Naive thymus-derived CD4-positive, alpha-beta T cell (primary cell): Measurements from ENCODE around the gene SOX1. TPM values are rescaled to one million over a fixed set of nuclear protein-coding genes. Genes with fewer than 3 reads are reported as not detected.

Source experiments
- ATAC-seq: fragments of 150-1000 bp; cut with Tn5 transposase; 2 replicates; pipeline ENCODE4 v1.10.0; 2021; ENCODE audit warnings: mild to moderate bottlenecking, moderate library complexity
- CTCF ChIA-PET: fragments of 350-600 bp; sonication (Branson Sonifier 250); formaldehyde crosslinking; loops from one replicate; lab custom pipeline; 2021; ENCODE audit warnings: antibody characterized with exemption; lab: Charles Lee
- POLR2A ChIA-PET: fragments of 350-600 bp; sonication (Branson Sonifier 250); formaldehyde crosslinking; loops from one replicate; lab custom pipeline; 2021; ENCODE audit warnings: antibody characterized with exemption, inconsistent platforms; lab: Charles Lee
- DNase-seq, 9 donors: peaks; one replicate each; pipeline versions ENCODE4 v3.0.0 to v3.0.0-alpha.2; 2020 to 2022; ENCODE audit warnings: mixed read lengths in 1 of 9
- H3K27ac ChIP-seq: one replicate; pipeline ENCODE4 v1.7.0; 2013; ENCODE audit warnings: mild to moderate bottlenecking, low read depth, low read length, moderate library complexity
- H3K27me3 ChIP-seq, 2 donors: one replicate each; pipeline ENCODE4 v1.7.0; 2013; ENCODE audit warnings: low read length in 2 of 2, mild to moderate bottlenecking in 2 of 2, moderate library complexity in 2 of 2; ENCODE audit not compliant: control insufficient read depth in 2 of 2, insufficient read depth in 2 of 2
- H3K36me3 ChIP-seq, 3 experiments: 1 replicate in 2 of 3; 2 replicates in 1 of 3; pipeline ENCODE4 v1.7.0; 2013; ENCODE audit warnings: low read length in 3 of 3, mild to moderate bottlenecking in 3 of 3, moderate library complexity in 1 of 3; ENCODE audit not compliant: insufficient read depth in 3 of 3, control insufficient read depth in 2 of 3
- H3K4me1 ChIP-seq, 2 donors: one replicate each; pipeline ENCODE4 v1.7.0; 2013; ENCODE audit warnings: low read length in 2 of 2, mild to moderate bottlenecking in 2 of 2, moderate library complexity in 1 of 2; ENCODE audit not compliant: control insufficient read depth in 2 of 2, insufficient read depth in 2 of 2
- H3K4me3 ChIP-seq: 2 replicates; pipeline ENCODE4 v1.7.0; 2013; ENCODE audit warnings: mild to moderate bottlenecking, low read length
- H3K9me3 ChIP-seq, 3 experiments: 1 replicate in 2 of 3; 2 replicates in 1 of 3; pipeline ENCODE4 v1.7.0; 2013; ENCODE audit warnings: low read length in 3 of 3; ENCODE audit not compliant: control insufficient read depth in 2 of 3
- H3K27ac Mint-ChIP-seq, 9 donors: one replicate each; pipeline ENCODE4 v1.8.0; 2020 to 2022; ENCODE audit warnings: mixed read lengths in 9 of 9, mild to moderate bottlenecking in 8 of 9, moderate library complexity in 5 of 9, inconsistent platforms in 2 of 9
- H3K27me3 Mint-ChIP-seq, 5 donors: one replicate each; pipeline ENCODE4 v1.8.0; 2021 to 2022; ENCODE audit warnings: mixed read lengths in 5 of 5, mild to moderate bottlenecking in 1 of 5
- H3K36me3 Mint-ChIP-seq, 5 donors: one replicate each; pipeline ENCODE4 v1.8.0; 2020 to 2022; ENCODE audit warnings: mixed read lengths in 5 of 5, mild to moderate bottlenecking in 3 of 5, inconsistent platforms in 1 of 5
- H3K4me1 Mint-ChIP-seq, 7 donors: one replicate each; pipeline ENCODE4 v1.8.0; 2020 to 2022; ENCODE audit warnings: mixed read lengths in 7 of 7, mild to moderate bottlenecking in 3 of 7, inconsistent platforms in 1 of 7
- H3K4me3 Mint-ChIP-seq, 10 donors: one replicate each; pipeline ENCODE4 v1.8.0; 2020 to 2022; ENCODE audit warnings: mild to moderate bottlenecking in 10 of 10, mixed read lengths in 10 of 10, moderate library complexity in 6 of 10, inconsistent platforms in 2 of 10
- H3K9me3 Mint-ChIP-seq, 11 donors: one replicate each; pipeline ENCODE4 v1.8.0; 2020 to 2022; ENCODE audit warnings: mixed read lengths in 11 of 11, mild to moderate bottlenecking in 4 of 11, inconsistent platforms in 1 of 11, moderate library complexity in 1 of 11
- intact Hi-C, 2 donors: fragments of 100-400 bp; cut with micrococcal nuclease; formaldehyde crosslinking; loops; one replicate each; pipeline ENCODE4 v1.15.1; 2023
- polyA plus RNA-seq, 2 donors: library from polyadenylated mRNA; unstranded; fragments of 300-500 nt; fragmentation: Illumina TruSeq; gene quantifications; one replicate each; pipeline ENCODE4 v1.2.3, GENCODE V29; 2021
- total RNA-seq, 6 experiments: library from RNA in 5 of 6; stranded (reverse) in 5 of 6; gene quantifications; 1 replicate in 5 of 6; 2 replicates in 1 of 6; pipeline ENCODE4 v1.2.3 and lab custom pipeline; 2021 to 2026

SOX1 gene
- total and polyA plus RNA-seq, 7 experiments from 2014 or later = not detected

GRCh38 chr13:112103260-112103838 lies 36.4 kb downstream of the SOX1 start:
- intact Hi-C loops = no loop called here
- Histone ChIP-seq H3K9me3 (no peaks in the 10 kb centered on the region), H3K4me1 (no peaks in the 10 kb centered on the region), H3K27ac (no peak overlapping the region), H3K27me3 (peaks cover 0 to 4% of the 10 kb centered on the region in 2 donors), H3K4me3 (no peak overlapping the region), H3K36me3 (no peaks in the 10 kb centered on the region)
- ChIA-PET CTCF (no interaction called here), POLR2A (no interaction called here)
- ATAC-seq = no peak
- H3K36me3 Mint-ChIP-seq = peaks cover 0 to under 1% (median 0%) of the 10 kb centered on the region in 5 donors
- peaks cover 0 to under 1% (median 0%) of the 10 kb centered on the region in 11 donors for H3K9me3 Mint-ChIP-seq
- H3K27ac Mint-ChIP-seq = no peak overlapping the region
- H3K4me3 Mint-ChIP-seq = no peak overlapping the region
- peaks cover 0 to 6% (median 4%) of the 10 kb centered on the region in 7 donors for H3K4me1 Mint-ChIP-seq
- DNase-seq = no peak
- H3K27me3 Mint-ChIP-seq = peaks cover 61 to 72% (median 65%) of the 10 kb centered on the region in 5 donors

DNA sequence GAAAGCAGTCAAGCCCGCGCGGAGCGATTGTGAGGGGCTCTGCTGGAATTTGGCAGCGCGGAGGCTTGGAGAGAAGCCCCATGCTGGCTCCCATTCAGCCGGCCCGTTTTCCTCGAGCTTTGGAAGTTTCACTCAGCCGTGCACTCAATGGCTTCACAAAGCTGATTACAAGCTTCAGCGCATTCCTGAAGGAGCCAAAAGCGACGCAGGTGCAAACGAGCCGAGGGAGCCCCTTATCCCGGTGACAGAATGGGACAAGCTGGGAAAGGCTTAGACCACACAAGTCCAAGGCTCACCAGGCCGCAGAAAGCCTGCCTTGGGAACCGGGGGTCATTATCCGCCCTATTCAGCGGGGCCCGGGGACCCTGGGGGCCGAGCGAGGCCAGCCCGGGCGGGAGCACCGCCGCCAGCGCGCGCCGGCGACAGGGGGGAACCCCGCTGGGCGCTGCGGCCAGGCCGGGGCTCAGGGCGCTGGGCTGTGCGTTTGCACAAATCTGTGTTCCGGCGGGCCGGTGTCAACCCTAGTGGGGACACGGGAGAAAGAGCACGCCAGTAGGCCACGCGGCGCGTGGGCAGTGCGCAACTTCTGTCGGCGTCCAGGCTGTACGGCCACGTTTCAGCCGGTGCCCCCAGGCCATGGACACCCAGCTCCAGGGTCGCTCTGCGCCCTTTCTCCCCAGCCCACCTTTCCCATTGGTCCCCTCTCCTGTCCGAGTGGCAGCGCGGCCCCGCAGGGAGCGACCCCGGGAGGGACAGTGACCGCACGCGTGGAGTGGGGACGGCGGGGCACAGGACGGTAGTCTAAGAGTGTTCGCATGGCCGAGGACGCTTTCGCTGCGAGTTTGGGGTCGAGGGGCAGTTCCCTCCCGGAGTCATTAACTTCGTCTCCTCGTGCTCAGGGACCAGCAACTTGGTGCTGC lies 37.3 kb downstream of the SOX1 start:
- intact Hi-C loops = loop anchor here in 1 of 2 donors (2.0 kb wide), 1 partner anchor 35 kb away; no protein-coding TSS in a partner anchor
- ATAC-seq (no peak), DNase-seq (no peak)
- Histone ChIP-seq H3K27ac (no peak overlapping the region), H3K4me1 (no peaks in the 10 kb centered on the region), H3K9me3 (no peaks in the 10 kb centered on the region), H3K4me3 (no peak overlapping the region), H3K27me3 (peaks cover 0 to 4% of the 10 kb centered on the region in 2 donors), H3K36me3 (no peaks in the 10 kb centered on the region)
- Mint-ChIP-seq H3K27ac (peak overlapping the region in 1 of 9 donors; percentile 29), H3K27me3 (peaks cover 61 to 72% (median 64%) of the 10 kb centered on the region in 5 donors), H3K4me3 (no peak overlapping the region), H3K9me3 (peaks cover 0 to 5% (median 0%) of the 10 kb centered on the region in 11 donors), H3K36me3 (peaks cover 0 to 5% (median 0%) of the 10 kb centered on the region in 5 donors), H3K4me1 (peaks cover 0 to 8% (median 4%) of the 10 kb centered on the region in 7 donors)
- CTCF ChIA-PET = no interaction called here
- POLR2A ChIA-PET = no interaction called here

- no peak overlapping the region for H3K4me3 Mint-ChIP-seq
- Histone ChIP-seq H3K4me3 (no peak overlapping the region), H3K27ac (no peak overlapping the region), H3K4me1 (no peaks in the 10 kb centered on the region), H3K9me3 (no peaks in the 10 kb centered on the region), H3K27me3 (peaks cover 0 to 4% of the 10 kb centered on the region in 2 donors), H3K36me3 (no peaks in the 10 kb centered on the region)
- H3K27ac Mint-ChIP-seq = peak overlapping the region in 1 of 9 donors; percentile 29
- intact Hi-C loops = loop anchor here in 1 of 2 donors (2.0 kb wide), 1 partner anchor 36 kb away; no protein-coding TSS in a partner anchor
- POLR2A ChIA-PET = no interaction called here
- H3K4me1 Mint-ChIP-seq = peaks cover 0 to 8% (median 4%) of the 10 kb centered on the region in 7 donors
- CTCF ChIA-PET = no interaction called here
- no peak for DNase-seq
- H3K9me3 Mint-ChIP-seq = peaks cover 0 to 5% (median 0%) of the 10 kb centered on the region in 11 donors
- peaks cover 60 to 74% (median 61%) of the 10 kb centered on the region in 5 donors for H3K27me3 Mint-ChIP-seq
- H3K36me3 Mint-ChIP-seq = peaks cover 0 to 5% (median 0%) of the 10 kb centered on the region in 5 donors
- ATAC-seq = no peak
Measured at GRCh38 chr13:112104881-112105234, 37.9 kb downstream of the SOX1 start.

- Histone ChIP-seq H3K4me3 (no peak overlapping the region), H3K4me1 (no peaks in the 10 kb centered on the region), H3K27me3 (peaks cover 0 to 4% of the 10 kb centered on the region in 2 donors), H3K36me3 (no peaks in the 10 kb centered on the region), H3K9me3 (no peaks in the 10 kb centered on the region), H3K27ac (no peak overlapping the region)
- intact Hi-C loops = loop anchor here in 1 of 2 donors (2.0 kb wide), 1 partner anchor 36 kb away; no protein-coding TSS in a partner anchor
- peaks cover 0 to 5% (median 0%) of the 10 kb centered on the region in 5 donors for H3K36me3 Mint-ChIP-seq
- H3K4me1 Mint-ChIP-seq = peaks cover 0 to 8% (median 4%) of the 10 kb centered on the region in 7 donors
- H3K9me3 Mint-ChIP-seq = peaks cover 0 to 5% (median 0%) of the 10 kb centered on the region in 11 donors
- ChIA-PET POLR2A (no interaction called here), CTCF (no interaction called here)
- DNase-seq = no peak
- peaks cover 58 to 73% (median 63%) of the 10 kb centered on the region in 5 donors for H3K27me3 Mint-ChIP-seq
- no peak overlapping the region for H3K4me3 Mint-ChIP-seq
- no peak for ATAC-seq
- no peak overlapping the region for H3K27ac Mint-ChIP-seq
Measured at GRCh38 chr13:112105244-112105681, 38.3 kb downstream of the SOX1 start.

DNA sequence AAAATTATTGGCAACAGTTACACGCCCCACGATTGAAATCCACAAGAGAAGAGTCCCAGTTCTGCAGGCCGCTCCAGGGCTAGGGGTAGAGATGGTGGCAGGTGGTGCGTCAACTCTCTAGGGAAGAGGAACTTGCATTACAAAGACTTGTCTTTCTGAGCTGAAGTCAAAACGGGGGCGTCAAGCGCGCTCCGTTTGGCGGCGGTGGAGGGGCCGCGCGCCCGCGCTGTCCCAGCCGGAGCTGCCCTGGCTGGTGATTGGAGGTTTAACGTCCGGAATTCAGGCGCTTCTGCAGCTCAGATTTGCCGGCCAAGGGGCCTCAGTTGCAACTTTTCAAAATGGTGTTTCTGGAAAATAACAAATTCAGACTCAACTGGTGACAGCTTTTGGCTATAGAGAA lies 38.9 kb downstream of the SOX1 start:
- H3K27me3 Mint-ChIP-seq = peaks cover 56 to 71% (median 58%) of the 10 kb centered on the region in 5 donors
- ChIA-PET POLR2A (no interaction called here), CTCF (no interaction called here)
- Histone ChIP-seq H3K4me1 (no peaks in the 10 kb centered on the region), H3K9me3 (no peaks in the 10 kb centered on the region), H3K4me3 (no peak overlapping the region), H3K27me3 (peaks cover 0 to 4% of the 10 kb centered on the region in 2 donors), H3K36me3 (no peaks in the 10 kb centered on the region), H3K27ac (no peak overlapping the region)
- peaks cover 0 to 5% (median 0%) of the 10 kb centered on the region in 11 donors for H3K9me3 Mint-ChIP-seq
- peaks cover 0 to 8% (median 4%) of the 10 kb centered on the region in 7 donors for H3K4me1 Mint-ChIP-seq
- peaks cover 0 to 5% (median 0%) of the 10 kb centered on the region in 5 donors for H3K36me3 Mint-ChIP-seq
- intact Hi-C loops = loop anchor here in 1 of 2 donors (2.0 kb wide), 1 partner anchor 37 kb away; no protein-coding TSS in a partner anchor
- ATAC-seq = no peak
- DNase-seq = no peak
- H3K4me3 Mint-ChIP-seq = no peak overlapping the region
- H3K27ac Mint-ChIP-seq = no peak overlapping the region

GRCh38 chr13:112106478-112107141 lies 39.7 kb downstream of the SOX1 start:
- H3K27me3 Mint-ChIP-seq = peaks cover 53 to 71% (median 58%) of the 10 kb centered on the region in 5 donors
- no peak overlapping the region for H3K4me3 Mint-ChIP-seq
- Histone ChIP-seq H3K4me3 (no peak overlapping the region), H3K9me3 (no peaks in the 10 kb centered on the region), H3K4me1 (no peaks in the 10 kb centered on the region), H3K27ac (no peak overlapping the region), H3K27me3 (peaks cover 0 to 4% of the 10 kb centered on the region in 2 donors), H3K36me3 (no peaks in the 10 kb centered on the region)
- no peak for ATAC-seq
- intact Hi-C loops = no loop called here
- H3K9me3 Mint-ChIP-seq = peaks cover 0 to 5% (median 0%) of the 10 kb centered on the region in 11 donors
- peaks cover 0 to 5% (median 0%) of the 10 kb centered on the region in 5 donors for H3K36me3 Mint-ChIP-seq
- peaks cover 0 to 8% (median 4%) of the 10 kb centered on the region in 7 donors for H3K4me1 Mint-ChIP-seq
- no peak for DNase-seq
- ChIA-PET CTCF (no interaction called here), POLR2A (no interaction called here)
- H3K27ac Mint-ChIP-seq = peak overlapping the region in 1 of 9 donors; percentile 9
